ACHN (cell line): ENCODE data around the gene SUPT4H1.

Experiments
- DNase-seq: peaks from one replicate; pipeline ENCODE4 v3.0.0-alpha.2; 2015
- in situ Hi-C: cut with HindIII; loops from 2 replicates; pipeline ENCODE4 v1.10.0; 2017; ENCODE audit warnings: low sequenced_read_pairs, low pct_ligation_motif_present, low pct_unique_long_range_greater_than_20kb

Gene SUPT4H1

GRCh38 chr17:58368860-58369213, 16.8 kb upstream of the SUPT4H1 start:
- no peak for DNase-seq
- in situ Hi-C loops, result no loop called here

- no peak for DNase-seq
- in situ Hi-C loops, result no loop called here
These were observed 15.5 kb upstream of the SUPT4H1 start for GRCh38 chr17:58367461-58367860.

- in situ Hi-C loops, result no loop called here
These were observed 14.1 kb upstream of the SUPT4H1 start for GRCh38 chr17:58365980-58366595.

GRCh38 chr17:58365185-58365979, 13.4 kb upstream of the SUPT4H1 start:
- in situ Hi-C loops, result no loop called here
- no peak for DNase-seq

More at GRCh38 chr17:58365980-58366595, 14.1 kb upstream of the SUPT4H1 start:
- DNase-seq, result no peak

- in situ Hi-C loops, result no loop called here
- no peak for DNase-seq
These were observed 12.4 kb upstream of the SUPT4H1 start for GRCh38 chr17:58364270-58364942.

GRCh38 chr17:58363457-58364185, 11.6 kb upstream of the SUPT4H1 start:
- DNase-seq, result no peak
- in situ Hi-C loops, result no loop called here

GRCh38 chr17:58362368-58363014, 10.5 kb upstream of the SUPT4H1 start:
- no peak for DNase-seq
- in situ Hi-C loops, result no loop called here

- DNase-seq, result no peak
- in situ Hi-C loops, result no loop called here
These were observed 8.5 kb upstream of the SUPT4H1 start for GRCh38 chr17:58360296-58361063.

GRCh38 chr17:58358408-58359172, 6.6 kb upstream of the SUPT4H1 start:
- in situ Hi-C loops, result no loop called here
- no peak for DNase-seq

- in situ Hi-C loops, result no loop called here
- no peak for DNase-seq
These were observed 5.6 kb upstream of the SUPT4H1 start for GRCh38 chr17:58357312-58358297.

- DNase-seq, result no peak
- in situ Hi-C loops, result no loop called here
These were observed 4.2 kb upstream of the SUPT4H1 start for GRCh38 chr17:58356231-58356630.

GRCh38 chr17:58354541-58355216, 2.7 kb upstream of the SUPT4H1 start:
- DNase-seq, result no peak
- in situ Hi-C loops, result no loop called here

- in situ Hi-C loops, result no loop called here
- DNase-seq, result no peak
These were observed 1.4 kb upstream of the SUPT4H1 start for GRCh38 chr17:58353389-58353825.

GRCh38 chr17:58352596-58353388, 791 bp upstream of the SUPT4H1 start:
- no peak for DNase-seq
- in situ Hi-C loops, result no loop called here

GRCh38 chr17:58351182-58351581, 819 bp downstream of the SUPT4H1 start:
- DNase-seq, result no peak
- in situ Hi-C loops, result no loop called here
